ENCODE results near the gene EXT2. TPM values are rescaled to one million over a fixed set of nuclear protein-coding genes. Genes with fewer than 3 reads are reported as not detected.

The EXT2 gene
- total and polyA plus RNA-seq, 2 donors from 2014 or later = 29.8 to 54.1 TPM

- DNase-seq = no peak
- FAIRE-seq = no peak
- no peak overlapping the region for H3K9ac ChIP-seq (ENCODE audit: low read length in 3 of 3)
- no peak overlapping the region for H3K27ac ChIP-seq (ENCODE audit: low read depth in 2 of 2, low read length in 2 of 2)
- intact Hi-C loops (cut with DNase I) = no loop called here
- no peak overlapping the region for H3K4me3 ChIP-seq (ENCODE audit: low read length in 3 of 3)
- H3K27me3 ChIP-seq (ENCODE audit: control insufficient read depth, insufficient read depth, low read length) = no peaks in the 10 kb centered on the region
- no peaks in the 10 kb centered on the region for H3K36me3 ChIP-seq (ENCODE audit: control insufficient read depth in 2 of 3, insufficient read depth in 3 of 3, low read length in 3 of 3)
- no peak for TF ChIP-seq CTCF (IDR thresholded peaks at IDR 0.05; ENCODE audit: borderline replicate concordance, extremely low read depth, insufficient read depth)
- no peaks in the 10 kb centered on the region for H3K9me3 ChIP-seq (ENCODE audit: control insufficient read depth in 2 of 3, insufficient read depth in 1 of 3, low read length in 3 of 3)
- H3K4me1 ChIP-seq (ENCODE audit: control insufficient read depth in 2 of 3, insufficient read depth in 2 of 3, low read depth in 1 of 3, low read length in 3 of 3) = no peaks in the 10 kb centered on the region
Observed at GRCh38 chr11:44162004-44162403, 66.5 kb downstream of the EXT2 start.

- Histone ChIP-seq H3K9me3 (ENCODE audit: control insufficient read depth in 2 of 3, insufficient read depth in 1 of 3, low read length in 3 of 3) (no peaks in the 10 kb centered on the region), H3K36me3 (ENCODE audit: control insufficient read depth in 2 of 3, insufficient read depth in 3 of 3, low read length in 3 of 3) (no peaks in the 10 kb centered on the region), H3K4me3 (ENCODE audit: low read length in 3 of 3) (no peak overlapping the region), H3K27me3 (ENCODE audit: control insufficient read depth, insufficient read depth, low read length) (no peaks in the 10 kb centered on the region), H3K9ac (ENCODE audit: low read length in 3 of 3) (no peak overlapping the region), H3K4me1 (ENCODE audit: control insufficient read depth in 2 of 3, insufficient read depth in 2 of 3, low read depth in 1 of 3, low read length in 3 of 3) (no peaks in the 10 kb centered on the region), H3K27ac (ENCODE audit: low read depth in 2 of 2, low read length in 2 of 2) (no peak overlapping the region)
- intact Hi-C loops (cut with DNase I) = no loop called here
- FAIRE-seq = no peak
- TF ChIP-seq CTCF (IDR thresholded peaks at IDR 0.05; ENCODE audit: borderline replicate concordance, extremely low read depth, insufficient read depth) = no peak
- no peak for DNase-seq
Observed at GRCh38 chr11:44162662-44163061, 67.2 kb downstream of the EXT2 start.

GRCh38 chr11:44165432-44165831 is 70.0 kb downstream of the EXT2 start:
- Histone ChIP-seq H3K9ac (ENCODE audit: low read length in 3 of 3) (no peak overlapping the region), H3K36me3 (ENCODE audit: control insufficient read depth in 2 of 3, insufficient read depth in 3 of 3, low read length in 3 of 3) (no peaks in the 10 kb centered on the region), H3K4me1 (ENCODE audit: control insufficient read depth in 2 of 3, insufficient read depth in 2 of 3, low read depth in 1 of 3, low read length in 3 of 3) (no peaks in the 10 kb centered on the region), H3K9me3 (ENCODE audit: control insufficient read depth in 2 of 3, insufficient read depth in 1 of 3, low read length in 3 of 3) (no peaks in the 10 kb centered on the region), H3K4me3 (ENCODE audit: low read length in 3 of 3) (no peak overlapping the region), H3K27ac (ENCODE audit: low read depth in 2 of 2, low read length in 2 of 2) (no peak overlapping the region), H3K27me3 (ENCODE audit: control insufficient read depth, insufficient read depth, low read length) (no peaks in the 10 kb centered on the region)
- no peak for TF ChIP-seq CTCF (IDR thresholded peaks at IDR 0.05; ENCODE audit: borderline replicate concordance, extremely low read depth, insufficient read depth)
- DNase-seq = no peak
- no peak for FAIRE-seq
- intact Hi-C loops (cut with DNase I) = no loop called here

- TF ChIP-seq CTCF (IDR thresholded peaks at IDR 0.05; ENCODE audit: borderline replicate concordance, extremely low read depth, insufficient read depth) = no peak
- no peak overlapping the region for H3K27ac ChIP-seq (ENCODE audit: low read depth in 2 of 2, low read length in 2 of 2)
- no peak for FAIRE-seq
- H3K9me3 ChIP-seq (ENCODE audit: control insufficient read depth in 2 of 3, insufficient read depth in 1 of 3, low read length in 3 of 3) = no peaks in the 10 kb centered on the region
- H3K4me3 ChIP-seq (ENCODE audit: low read length in 3 of 3) = no peak overlapping the region
- no peaks in the 10 kb centered on the region for H3K4me1 ChIP-seq (ENCODE audit: control insufficient read depth in 2 of 3, insufficient read depth in 2 of 3, low read depth in 1 of 3, low read length in 3 of 3)
- H3K9ac ChIP-seq (ENCODE audit: low read length in 3 of 3) = no peak overlapping the region
- H3K27me3 ChIP-seq (ENCODE audit: control insufficient read depth, insufficient read depth, low read length) = no peaks in the 10 kb centered on the region
- H3K36me3 ChIP-seq (ENCODE audit: control insufficient read depth in 2 of 3, insufficient read depth in 3 of 3, low read length in 3 of 3) = no peaks in the 10 kb centered on the region
- intact Hi-C loops (cut with DNase I) = no loop called here
- no peak for DNase-seq
Observed at GRCh38 chr11:44167046-44167445, 71.6 kb downstream of the EXT2 start.

Data from kidney (tissue), 14 donors.